AG04450 (cell line): ENCODE data around the gene RAN. TPM values are rescaled to one million over a fixed set of nuclear protein-coding genes. Genes with fewer than 3 reads are reported as not detected.
"Not testable (repeated sequence)": the region's sequence is repeated elsewhere in the genome, so short reads cannot be mapped to it uniquely, and the experiment has no call there.

ENCODE experiments used
- CTCF ChIA-PET: fragments of 300-600, 350-600 bp; formaldehyde crosslinking; extraction: SDS; loops from one replicate; lab custom pipeline; 2022; ENCODE audit warnings: antibody characterized with exemption, inconsistent platforms; lab: Charles Lee
- POLR2A ChIA-PET: fragments of 350-600 bp; formaldehyde crosslinking; extraction: SDS; loops from one replicate; lab custom pipeline; 2021; ENCODE audit warnings: antibody characterized with exemption, inconsistent platforms; lab: Yijun Ruan, JAX
- DNase-seq: peaks from one replicate; pipeline ENCODE4 v3.0.0-alpha.2; 2011; ENCODE audit warnings: low read depth, low spot score
- H3K27ac ChIP-seq: one replicate; pipeline ENCODE4 v1.5.1; 2012; ENCODE audit warnings: low read depth, low read length, control low read depth
- H3K27me3 ChIP-seq: one replicate; pipeline ENCODE4 v1.6.0; 2012; ENCODE audit warnings: low read length; ENCODE audit not compliant: control insufficient read depth, insufficient read depth
- H3K4me3 ChIP-seq: 2 replicates; pipeline ENCODE4 v1.5.1; 2011; ENCODE audit warnings: mild to moderate bottlenecking, low read depth, low read length, control low read depth
- H3K9me3 ChIP-seq: 2 replicates; pipeline ENCODE4 v1.5.1; 2012; ENCODE audit warnings: low read length; ENCODE audit not compliant: control insufficient read depth, insufficient read depth
- polyA plus RNA-seq: library from polyadenylated mRNA; depleted of rRNA; stranded (reverse); fragments of >200 nt; gene quantifications from 2 replicates; pipeline ENCODE4 v1.2.3, GENCODE V29; 2011
- TF ChIP-seq, protein P1 (sequence below): IDR thresholded peaks from 2 replicates; pipeline ENCODE4 v1.5.1; 2011; ENCODE audit warnings: low read depth, low read length, control low read depth, inconsistent platforms

Gene RAN
- polyA plus RNA-seq, 1 experiment, result 1,434 TPM

DNA sequence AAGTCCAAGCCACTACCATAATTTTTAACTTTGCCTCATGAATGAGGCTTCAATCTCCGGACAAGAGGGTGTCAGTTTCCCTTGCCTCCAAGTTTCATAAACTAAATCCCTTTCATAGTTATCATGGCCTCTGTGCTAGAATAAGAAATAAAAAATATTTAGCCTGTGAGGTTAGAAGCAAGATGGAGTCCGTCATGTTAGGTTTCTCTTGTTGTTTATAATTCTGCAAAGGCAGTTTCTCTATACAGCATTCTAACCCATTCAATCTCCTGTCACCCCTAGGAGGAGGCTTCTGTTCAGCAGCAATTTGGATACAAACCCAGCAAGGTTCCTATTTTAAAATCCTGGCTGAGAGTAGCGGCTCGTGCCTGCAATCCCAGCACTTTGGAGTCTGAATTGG is 15.8 kb upstream of the RAN start:
- CTCF ChIA-PET, result no interaction called here

DNA sequence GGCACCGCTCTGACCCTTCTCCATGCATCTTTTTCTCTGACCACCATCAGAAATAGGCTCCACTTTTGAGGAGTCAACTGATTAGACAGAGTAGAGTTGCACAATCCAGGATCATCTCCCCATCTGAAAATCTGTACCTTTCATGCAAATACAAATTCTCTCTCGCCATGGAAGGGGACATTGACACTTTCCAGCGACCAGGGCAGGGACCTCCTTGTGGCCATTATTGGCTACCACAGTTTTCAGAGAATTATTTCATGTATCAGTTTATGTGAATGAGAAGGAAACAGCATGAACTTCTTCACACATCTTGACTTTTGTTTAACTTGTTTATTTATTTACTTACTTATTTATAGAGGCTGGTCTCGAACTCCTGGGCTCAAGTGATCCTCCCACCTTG is 13.8 kb upstream of the RAN start:
- TF ChIP-seq, protein P1, sequence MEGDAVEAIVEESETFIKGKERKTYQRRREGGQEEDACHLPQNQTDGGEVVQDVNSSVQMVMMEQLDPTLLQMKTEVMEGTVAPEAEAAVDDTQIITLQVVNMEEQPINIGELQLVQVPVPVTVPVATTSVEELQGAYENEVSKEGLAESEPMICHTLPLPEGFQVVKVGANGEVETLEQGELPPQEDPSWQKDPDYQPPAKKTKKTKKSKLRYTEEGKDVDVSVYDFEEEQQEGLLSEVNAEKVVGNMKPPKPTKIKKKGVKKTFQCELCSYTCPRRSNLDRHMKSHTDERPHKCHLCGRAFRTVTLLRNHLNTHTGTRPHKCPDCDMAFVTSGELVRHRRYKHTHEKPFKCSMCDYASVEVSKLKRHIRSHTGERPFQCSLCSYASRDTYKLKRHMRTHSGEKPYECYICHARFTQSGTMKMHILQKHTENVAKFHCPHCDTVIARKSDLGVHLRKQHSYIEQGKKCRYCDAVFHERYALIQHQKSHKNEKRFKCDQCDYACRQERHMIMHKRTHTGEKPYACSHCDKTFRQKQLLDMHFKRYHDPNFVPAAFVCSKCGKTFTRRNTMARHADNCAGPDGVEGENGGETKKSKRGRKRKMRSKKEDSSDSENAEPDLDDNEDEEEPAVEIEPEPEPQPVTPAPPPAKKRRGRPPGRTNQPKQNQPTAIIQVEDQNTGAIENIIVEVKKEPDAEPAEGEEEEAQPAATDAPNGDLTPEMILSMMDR, result no peak
- ChIA-PET CTCF (no interaction called here), POLR2A (no interaction called here)
- H3K27me3 ChIP-seq, result peaks cover 4% of the 10 kb centered on the region
- H3K4me3 ChIP-seq, result no peak overlapping the region
- H3K9me3 ChIP-seq, result no peaks in the 10 kb centered on the region; the same call in 1 of the 2 replicates
- DNase-seq, result no peak
- H3K27ac ChIP-seq, result no peak overlapping the region

More for the DNA sequence above, 15.8 kb upstream of the RAN start:
- no peak for DNase-seq
- peaks cover 7% of the 10 kb centered on the region for H3K27me3 ChIP-seq
- TF ChIP-seq, protein P1, result no peak
- peaks cover 2% of the 10 kb centered on the region; the same call in 1 of the 2 replicates for H3K9me3 ChIP-seq
- no peak overlapping the region for H3K4me3 ChIP-seq
- POLR2A ChIA-PET, result no interaction called here
- H3K27ac ChIP-seq, result no peak overlapping the region

DNA sequence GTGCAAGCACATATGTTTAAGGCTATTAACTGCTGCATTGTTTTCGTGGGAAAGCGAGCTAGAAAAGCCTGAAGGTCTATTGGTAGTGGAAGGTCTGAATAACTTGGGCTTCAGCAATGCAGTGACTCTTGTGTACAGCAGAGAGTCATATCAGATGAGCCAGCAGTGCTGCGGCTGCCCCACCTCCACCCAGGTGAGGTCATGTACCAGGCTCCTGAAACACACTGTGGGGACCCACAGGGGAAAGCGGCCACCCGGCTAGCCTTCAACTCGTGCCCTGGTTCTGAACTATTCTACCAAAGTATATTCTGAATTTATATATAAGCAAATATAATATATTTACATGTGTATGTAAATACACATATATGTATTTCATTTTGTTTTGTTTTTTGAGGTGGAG is 12.7 kb upstream of the RAN start:
- H3K4me3 ChIP-seq, result no peak overlapping the region
- no peak for DNase-seq
- no peak overlapping the region for H3K27ac ChIP-seq
- TF ChIP-seq, protein P1, result no peak
- POLR2A ChIA-PET, result no interaction called here
- H3K9me3 ChIP-seq, result no peaks in the 10 kb centered on the region; the same call in 1 of the 2 replicates
- CTCF ChIA-PET, result no interaction called here
- no peaks in the 10 kb centered on the region for H3K27me3 ChIP-seq

DNA sequence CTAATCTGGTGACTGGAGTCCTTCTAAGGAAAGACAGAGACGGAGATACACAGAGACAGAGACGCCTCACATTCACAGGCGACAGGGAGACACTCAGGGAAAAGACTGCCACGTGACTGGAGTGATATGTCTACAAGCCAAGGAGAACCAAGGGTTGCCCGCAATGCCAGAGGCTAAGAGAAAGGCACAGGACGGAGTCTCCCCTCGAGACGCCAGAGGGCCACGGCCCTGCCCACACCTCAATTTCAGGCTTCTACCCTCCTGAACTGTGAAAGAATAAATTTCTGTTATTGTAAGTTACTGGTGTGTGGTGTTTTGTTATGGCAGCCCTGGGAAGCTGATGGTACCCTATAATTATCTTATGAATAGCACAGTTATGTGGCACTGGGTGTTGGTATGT is 11.6 kb upstream of the RAN start:
- POLR2A ChIA-PET, result no interaction called here
- TF ChIP-seq, protein P1, result no peak
- Histone ChIP-seq H3K9me3 (no peaks in the 10 kb centered on the region; the same call in 1 of the 2 replicates), H3K27ac (no peak overlapping the region), H3K4me3 (no peak overlapping the region), H3K27me3 (no peaks in the 10 kb centered on the region)
- DNase-seq, result no peak
- CTCF ChIA-PET, result no interaction called here

- TF ChIP-seq, protein P1, result no peak
- CTCF ChIA-PET, result no interaction called here
- Histone ChIP-seq H3K27ac (no peak overlapping the region), H3K9me3 (no peaks in the 10 kb centered on the region; the same call in 1 of the 2 replicates), H3K4me3 (no peak overlapping the region), H3K27me3 (no peaks in the 10 kb centered on the region)
- DNase-seq, result no peak
- POLR2A ChIA-PET, result no interaction called here
These were observed 9.7 kb upstream of the RAN start for GRCh38 chr12:130862161-130862560.

DNA sequence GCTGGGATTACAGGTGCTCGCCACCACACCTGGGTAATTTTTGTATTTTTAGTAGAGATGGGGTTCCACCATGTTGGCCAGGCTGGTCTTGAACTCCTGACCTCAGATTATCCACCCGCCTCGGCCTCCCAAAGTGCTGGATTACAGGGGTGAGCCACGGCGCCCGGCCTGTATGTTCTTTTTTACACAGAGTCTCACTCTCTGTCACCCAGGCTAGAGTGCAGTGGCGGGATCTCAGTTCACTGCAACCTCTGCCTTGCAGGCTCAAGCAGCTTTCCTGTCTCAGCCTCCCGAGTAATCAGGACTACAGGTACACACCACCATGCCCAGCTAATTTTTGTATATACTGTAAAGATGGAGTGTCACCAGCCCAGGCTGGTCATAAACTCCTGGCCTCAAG is 9.1 kb upstream of the RAN start:
- H3K4me3 ChIP-seq, DNase-seq, H3K27me3 ChIP-seq, H3K27ac ChIP-seq, CTCF ChIA-PET, H3K9me3 ChIP-seq, POLR2A ChIA-PET: not testable (repeated sequence)
